SK-N-SH (cell line): Measurements from ENCODE around the gene IL10RA. TPM values are rescaled to one million over a fixed set of nuclear protein-coding genes. Genes with fewer than 3 reads are reported as not detected.

Experiments used
- CTCF ChIA-PET: fragments of 300-600, 350-600 bp; formaldehyde crosslinking; extraction: SDS; loops from one replicate; lab custom pipeline; 2021; lab: Yijun Ruan, JAX
- POLR2A ChIA-PET: fragments of 350-600 bp; sonication (Branson Sonifier 250); formaldehyde crosslinking; extraction: SDS; loops from one replicate; lab custom pipeline; 2020; ENCODE audit warnings: antibody characterized with exemption, inconsistent platforms; lab: Yijun Ruan, JAX
- DNase-seq: peaks from one replicate; pipeline ENCODE4 v3.0.0; 2012
- H2AFZ ChIP-seq: fragments of 200-600 bp; sonication (generic); 2 replicates; pipeline ENCODE4 v1.8.1; 2016; ENCODE audit warnings: antibody characterized with exemption, mild to moderate bottlenecking, low read depth
- H3F3A ChIP-seq: fragments of 200-600 bp; sonication (generic); replicated peaks from 2 replicates; pipeline ENCODE3; 2016; ENCODE audit warnings: antibody characterized with exemption, mild to moderate bottlenecking; ENCODE audit not compliant: insufficient read depth
- H3K27ac ChIP-seq, 2 experiments: fragments of 200-500 bp in 1 of 2; fragments of 200-600 bp in 1 of 2; sonication (Bioruptor generic) in 1 of 2; sonication (generic), shearing (Covaris generic) in 1 of 2; 2 replicates each; pipeline versions ENCODE4 v1.5.1 to v1.6.1; 2014 to 2016; ENCODE audit warnings: low read depth in 2 of 2, inconsistent platforms in 1 of 2, low read length in 1 of 2, mild to moderate bottlenecking in 1 of 2, mixed read lengths in 1 of 2
- H3K27me3 ChIP-seq: fragments of 200-600 bp; sonication (generic), shearing (Covaris generic); 2 replicates; pipeline ENCODE4 v1.6.1; 2016; ENCODE audit warnings: mixed run types; ENCODE audit not compliant: insufficient read depth
- H3K36me3 ChIP-seq, 2 experiments: fragments of 200-500 bp in 1 of 2; fragments of 200-600 bp in 1 of 2; sonication (Bioruptor generic) in 1 of 2; sonication (generic) in 1 of 2; replicated peaks in 1 of 2; 2 replicates each; pipeline versions ENCODE3 to v1.5.1; 2014 to 2016; ENCODE audit warnings: low read length in 1 of 2, mild to moderate bottlenecking in 1 of 2; ENCODE audit not compliant: insufficient read depth in 2 of 2, control insufficient read depth in 1 of 2
- H3K4me1 ChIP-seq, 2 experiments: fragments of 200-500 bp in 1 of 2; fragments of 200-600 bp in 1 of 2; sonication (Bioruptor generic) in 1 of 2; sonication (generic), shearing (Covaris generic) in 1 of 2; 2 replicates each; pipeline versions ENCODE4 v1.5.1 to v1.6.1; 2014 to 2016; ENCODE audit warnings: low read depth in 1 of 2, low read length in 1 of 2, mixed run types in 1 of 2; ENCODE audit not compliant: insufficient read depth in 2 of 2, control insufficient read depth in 1 of 2
- H3K4me2 ChIP-seq: fragments of 200-600 bp; sonication (generic), shearing (Covaris generic); 2 replicates; pipeline ENCODE4 v1.6.1; 2017; ENCODE audit warnings: mixed run types
- H3K4me3 ChIP-seq, 2 experiments: fragments of 200-500 bp in 1 of 2; fragments of 200-600 bp in 1 of 2; sonication (Bioruptor generic) in 1 of 2; sonication (generic), shearing (Covaris generic) in 1 of 2; 2 replicates each; pipeline versions ENCODE4 v1.5.1 to v1.8.1; 2014 to 2016; ENCODE audit warnings: low read depth in 2 of 2, inconsistent platforms in 1 of 2, low read length in 1 of 2, mild to moderate bottlenecking in 1 of 2, mixed read lengths in 1 of 2, moderate library complexity in 1 of 2
- H3K79me2 ChIP-seq: fragments of 200-600 bp; sonication (generic); 2 replicates; pipeline ENCODE4 v1.8.1; 2017; ENCODE audit warnings: mild to moderate bottlenecking; ENCODE audit not compliant: insufficient read depth
- H3K9ac ChIP-seq: fragments of 200-600 bp; sonication (generic); 2 replicates; pipeline ENCODE4 v1.6.1; 2017; ENCODE audit warnings: mixed run types
- H3K9me2 ChIP-seq: fragments of 200-600 bp; sonication (generic); 2 replicates; pipeline ENCODE4 v1.6.1; 2017; ENCODE audit warnings: mixed run types
- H3K9me3 ChIP-seq: fragments of 200-600 bp; sonication (generic); 2 replicates; pipeline ENCODE4 v1.6.1; 2017; ENCODE audit warnings: mixed run types, mild to moderate bottlenecking, moderate library complexity
- H4K20me1 ChIP-seq: fragments of 200-600 bp; sonication (generic); 2 replicates; pipeline ENCODE4 v1.6.1; 2017; ENCODE audit warnings: mild to moderate bottlenecking, mixed run types; ENCODE audit not compliant: insufficient read depth
- CHD2 ChIP-seq: fragments of 150-350 bp; IDR thresholded peaks from 2 replicates; pipeline ENCODE4 v1.6.1; 2018; ENCODE audit warnings: low read length; ENCODE audit not compliant: partially characterized antibody
- ELF1 ChIP-seq: IDR thresholded peaks from 2 replicates; pipeline ENCODE4 v1.4.0; 2012
- EP300 ChIP-seq, 2 experiments: IDR thresholded peaks; 2 replicates each; pipeline versions ENCODE4 v1.4.0 to v1.6.1; 2012; ENCODE audit warnings: borderline replicate concordance in 1 of 2, low read depth in 1 of 2, low read length in 1 of 2
- EZH2phosphoT487 ChIP-seq: fragments of 200-600 bp; sonication (generic); IDR thresholded peaks from 2 replicates; pipeline ENCODE4 v1.6.1; 2017; ENCODE audit warnings: low read depth, mixed run types, mild to moderate bottlenecking, antibody characterized with exemption, moderate library complexity, borderline replicate concordance
- FOXJ3 ChIP-seq: sonication (generic); formaldehyde crosslinking; IDR thresholded peaks from 2 replicates; pipeline ENCODE4 v1.5.1; 2020; ENCODE audit warnings: mild to moderate bottlenecking, missing genetic modification reagents
- FOXM1 ChIP-seq: IDR thresholded peaks from 2 replicates; pipeline ENCODE4 v1.4.0; 2012; ENCODE audit warnings: low read depth, mild to moderate bottlenecking
- GABPA ChIP-seq: IDR thresholded peaks from 2 replicates; pipeline ENCODE4 v1.4.0; 2012; ENCODE audit warnings: low read depth, mild to moderate bottlenecking
- IRF3 ChIP-seq: fragments of 150-350 bp; IDR thresholded peaks from 2 replicates; pipeline ENCODE4 v1.6.1; 2016; ENCODE audit warnings: mild to moderate bottlenecking, low read depth, low read length
- MAX ChIP-seq: IDR thresholded peaks from 2 replicates; pipeline ENCODE4 v1.4.0; 2012; ENCODE audit warnings: low read depth
- MEF2A ChIP-seq: IDR thresholded peaks from 2 replicates; pipeline ENCODE4 v1.4.0; 2012; ENCODE audit warnings: low read depth, borderline replicate concordance
- MXI1 ChIP-seq: IDR thresholded peaks from 2 replicates; pipeline ENCODE4 v1.6.1; 2012; ENCODE audit warnings: mild to moderate bottlenecking, low read depth, low read length, improper control_type of control experiment
- NRF1 ChIP-seq: IDR thresholded peaks from 2 replicates; pipeline ENCODE4 v1.6.1; 2012; ENCODE audit warnings: low read depth, mild to moderate bottlenecking, low read length
- PBX3 ChIP-seq: IDR thresholded peaks from 2 replicates; pipeline ENCODE4; 2012
- RFX5 ChIP-seq: IDR thresholded peaks from 2 replicates; pipeline ENCODE4 v1.6.1; 2012; ENCODE audit warnings: mild to moderate bottlenecking, improper control_type of control experiment, low read length
- RXRA ChIP-seq: IDR thresholded peaks from 2 replicates; pipeline ENCODE4 v1.4.0; 2012; ENCODE audit warnings: low read depth, mild to moderate bottlenecking, borderline replicate concordance
- SIN3A ChIP-seq: IDR thresholded peaks from 2 replicates; pipeline ENCODE4 v1.6.1; 2012; ENCODE audit warnings: low read depth, mild to moderate bottlenecking, low read length, moderate library complexity, borderline replicate concordance
- SMC3 ChIP-seq: IDR thresholded peaks from 2 replicates; pipeline ENCODE4 v1.6.1; 2012; ENCODE audit warnings: low read depth, low read length, improper control_type of control experiment
- TEAD4 ChIP-seq: IDR thresholded peaks from 2 replicates; pipeline ENCODE4 v1.4.0; 2012; ENCODE audit warnings: mild to moderate bottlenecking, borderline replicate concordance; ENCODE audit not compliant: insufficient read depth
- USF2 ChIP-seq: fragments of 150-350 bp; IDR thresholded peaks from 2 replicates; pipeline ENCODE4 v1.6.1; 2017; ENCODE audit warnings: antibody characterized with exemption, low read length, low read depth, borderline replicate concordance
- WGBS: methylation state at CpG from one replicate; pipeline ENCODE4 v1.1.6; 2017; ENCODE audit warnings: low lambda C conversion rate; 5-methylcytosine and 5-hydroxymethylcytosine counted together
- polyA plus RNA-seq, 3 experiments: library from polyadenylated mRNA; depleted of rRNA; stranded (reverse); fragments of >200 nt; gene quantifications; 2 replicates each; pipeline ENCODE4 v1.2.3, GENCODE V29; 2012

Gene IL10RA
- polyA plus RNA-seq (2012; rRNA removed): 0.05 TPM in 1 of 2 replicates, not detected in the other
- polyA plus RNA-seq (2012; cell fraction: cytosol; rRNA removed): not detected in 2 replicates
- not detected in 2 replicates for polyA plus RNA-seq (2012; cell fraction: nucleus; rRNA removed)

GRCh38 chr11:117985953-117986887 is at the start of gene IL10RA:
IL10RA (plus strand) TSS chr11:117986394; CDS start chr11:117986468, 74 bp downstream.
- H3K27me3 ChIP-seq: peaks cover 9% of the 10 kb centered on the region; the same call in 1 of the 2 replicates
- no peaks in the 10 kb centered on the region for H4K20me1 ChIP-seq
- H3F3A ChIP-seq: no peaks in the 10 kb centered on the region
- peak; percentile 95 for DNase-seq
- no peaks in the 10 kb centered on the region for H3K9me3 ChIP-seq
- peak within 1 kb of the TSS; percentile 56; the same call in 1 of the 2 replicates for H2AFZ ChIP-seq
- H3K4me2 ChIP-seq: peak within 1 kb of the TSS; percentile 76
- CTCF ChIA-PET: interaction anchor here (1.0 to 1.7 kb wide), 3 partner anchors 10 to 167 kb away, joined by 3 to 6 read pairs (median 4); no protein-coding TSS in a partner anchor
- WGBS: 22% methylated on average over 14 of the region's 71 CpGs
- no peaks in the 10 kb centered on the region for H3K36me3 ChIP-seq
- TF ChIP-seq NRF1 (0 out of 2 replicates have a peak, but pooled peaks have one; percentile 23), RXRA (no peak), PBX3 (peak; percentile 88), MXI1 (0 out of 2 replicates have a peak, but pooled peaks have one; percentile 32)
- no peak within 1 kb of the TSS for H3K9ac ChIP-seq
- no peak within 1 kb of the TSS; a peak in 1 of 4 replicates for H3K27ac ChIP-seq
- H3K79me2 ChIP-seq: no peaks in the 10 kb centered on the region
- H3K4me1 ChIP-seq: peaks cover 0 to 7% of the 10 kb centered on the region in 2 experiments; a peak in 1 of 4 replicates
- H3K4me3 ChIP-seq: peak within 1 kb of the TSS; percentile 48 to 56
- no peaks in the 10 kb centered on the region for H3K9me2 ChIP-seq
- POLR2A ChIA-PET: interaction anchor here (0.6 kb wide), 1 partner anchor 79 kb away, joined by 6 read pairs; no protein-coding TSS in a partner anchor

- CTCF ChIA-PET: interaction anchor here (0.6 to 13.7 kb wide), 10 partner anchors 10 to 493 kb away, joined by 3 to 129 read pairs (median 4); no protein-coding TSS in a partner anchor
- H3K27ac ChIP-seq: no peak overlapping the region
Measured at GRCh38 chr11:117936973-117937372, 49.2 kb upstream of the IL10RA start.

More at GRCh38 chr11:117936973-117937372, 49.2 kb upstream of the IL10RA start:
- no peak overlapping the region for H3K4me2 ChIP-seq
- 35% methylated on average over 6 of the region's 6 CpGs for WGBS
- H3K36me3 ChIP-seq: no peaks in the 10 kb centered on the region
- H3K4me3 ChIP-seq: no peak overlapping the region
- H3K9ac ChIP-seq: no peak overlapping the region
- no peaks in the 10 kb centered on the region for H4K20me1 ChIP-seq
- DNase-seq: no peak
- no peaks in the 10 kb centered on the region for H3F3A ChIP-seq
- H3K4me1 ChIP-seq: peaks cover 0 to 5% of the 10 kb centered on the region in 2 experiments; a peak in 1 of 4 replicates
- H3K79me2 ChIP-seq: no peaks in the 10 kb centered on the region
- H2AFZ ChIP-seq: no peak overlapping the region
- H3K9me2 ChIP-seq: no peaks in the 10 kb centered on the region
- H3K9me3 ChIP-seq: no peaks in the 10 kb centered on the region
- no peaks in the 10 kb centered on the region; the same call in 1 of the 2 replicates for H3K27me3 ChIP-seq
- TF ChIP-seq MAX (no peak), MEF2A (no peak), IRF3 (no peak), MXI1 (no peak), ELF1 (no peak), CHD2 (no peak), GABPA (no peak), FOXJ3 (CRISPR knock-in tag) (no peak), SIN3A (no peak), SMC3 (no peak), TEAD4 (no peak), RFX5 (no peak), PBX3 (no peak), EZH2phosphoT487 (no peak), EP300 (IDR thresholded peaks at IDR 0.05; ENCODE audit: borderline replicate concordance in 1 of 2, low read depth in 1 of 2, low read length in 1 of 2) (no peak), USF2 (no peak), FOXM1 (no peak)
- POLR2A ChIA-PET: interaction anchor here (0.6 kb wide), 1 partner anchor 20 kb away, joined by 3 read pairs; no protein-coding TSS in a partner anchor
